GM08714 (cell line): Measurements from ENCODE around the gene TP53RK.

Experiments
- H3K4me3 ChIP-seq: fragments of 200-500 bp; sonication (Bioruptor generic); 2 replicates; pipeline ENCODE4 v1.5.1; 2014; ENCODE audit warnings: mild to moderate bottlenecking, low read length, inconsistent platforms
- ZNF274 ChIP-seq: IDR thresholded peaks from 2 replicates; pipeline ENCODE4 v1.6.1; 2012; ENCODE audit warnings: mild to moderate bottlenecking, low read depth, low read length

The TP53RK gene

DNA sequence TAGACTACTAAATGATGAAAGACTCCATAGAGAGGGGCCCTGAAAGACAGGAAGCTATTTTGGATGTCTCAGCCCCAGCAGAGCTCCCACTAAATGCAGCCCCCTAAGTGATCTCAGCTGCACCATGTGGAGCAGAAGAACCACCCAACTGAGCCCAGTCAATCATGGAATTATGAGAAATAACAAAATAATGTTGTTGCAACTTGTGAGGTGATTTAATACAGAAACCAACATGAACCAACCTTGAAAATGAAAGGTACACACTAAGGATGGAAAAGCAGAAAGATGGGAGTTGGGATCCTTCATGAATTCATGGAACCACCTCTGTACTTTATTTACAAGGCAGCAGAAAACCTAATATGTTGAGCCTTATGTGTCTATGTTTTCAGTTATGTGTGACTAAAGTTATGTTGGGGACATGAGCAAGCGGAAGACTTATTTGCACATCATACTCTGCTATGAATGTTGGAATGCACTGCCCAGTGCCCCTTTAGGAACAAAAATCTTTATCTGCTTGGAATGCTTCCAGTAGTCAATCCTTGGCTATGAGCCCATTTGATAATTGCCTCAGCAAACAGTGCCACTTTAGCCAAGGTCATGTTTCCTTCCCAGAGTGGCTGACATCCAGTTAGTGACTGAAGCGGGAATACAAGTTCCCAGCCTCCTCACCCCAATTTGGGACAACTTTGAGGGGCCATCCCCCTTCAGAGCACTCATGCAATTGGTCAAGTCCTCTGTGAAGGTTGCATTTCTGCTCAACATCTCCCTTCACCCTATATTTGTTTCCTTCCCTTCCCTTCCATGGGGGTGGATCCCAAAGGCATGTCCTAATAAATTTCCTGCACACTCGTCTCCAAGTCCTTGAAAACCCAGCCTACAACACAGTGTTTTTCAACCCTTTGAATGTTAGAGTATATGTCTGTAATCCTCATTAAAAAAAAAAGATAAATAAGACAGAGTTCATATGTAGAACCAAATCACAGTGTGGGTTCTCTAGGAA lies 18.4 kb downstream of the TP53RK start:
- TF ChIP-seq ZNF274: no peak
- no peak overlapping the region for H3K4me3 ChIP-seq

DNA sequence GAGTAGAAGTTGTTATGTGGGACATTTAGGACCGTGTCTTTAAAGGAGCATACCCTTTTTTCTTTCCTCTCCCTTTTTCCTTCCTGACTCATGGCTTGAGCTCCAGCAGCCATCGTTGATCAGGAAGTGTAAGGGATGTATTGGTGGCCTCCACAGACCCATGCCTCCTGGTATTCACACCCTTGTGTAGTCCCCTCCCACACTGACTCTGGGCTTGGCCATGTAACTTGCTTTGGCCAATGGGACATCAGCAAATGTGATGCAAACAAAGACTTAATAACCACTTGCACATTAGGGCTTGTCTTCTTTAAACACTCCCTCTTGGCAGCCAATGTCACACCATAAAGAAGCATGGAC lies 19.0 kb downstream of the TP53RK start:
- no peak overlapping the region for H3K4me3 ChIP-seq
- no peak for TF ChIP-seq ZNF274

DNA sequence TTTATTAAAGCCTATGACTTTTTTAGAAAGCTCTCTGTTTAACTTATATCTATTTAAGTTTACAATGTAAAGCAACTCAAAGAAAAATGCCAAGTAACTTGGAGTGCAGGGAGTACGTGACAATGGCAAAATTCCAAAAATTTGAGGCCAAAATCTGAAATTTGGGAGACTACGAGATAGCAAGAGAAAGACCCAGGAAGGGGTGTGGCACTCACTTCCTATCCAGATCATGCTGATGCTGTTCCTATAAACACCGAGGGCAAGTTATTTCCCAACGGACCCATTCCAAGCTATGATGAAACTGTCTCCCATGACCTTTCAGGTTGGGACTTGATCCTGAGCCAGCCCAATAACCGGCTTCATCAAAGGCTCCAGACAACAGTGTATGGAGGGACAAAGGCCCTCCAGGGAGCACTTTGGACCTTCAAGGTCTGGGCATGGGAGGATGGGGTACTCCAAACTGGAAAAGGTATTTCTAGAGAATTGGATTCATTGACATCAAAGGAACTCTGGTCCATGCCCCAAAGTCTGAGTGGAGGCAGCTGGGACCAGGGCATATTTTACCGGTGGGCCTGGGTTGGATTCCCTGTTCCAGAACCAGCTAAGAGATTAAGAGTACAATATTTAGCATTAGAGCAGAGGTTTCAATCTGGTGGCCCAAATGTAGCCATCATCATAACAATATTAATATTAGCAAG lies 22.3 kb downstream of the TP53RK start:
- no peak overlapping the region for H3K4me3 ChIP-seq
- no peak for TF ChIP-seq ZNF274

DNA sequence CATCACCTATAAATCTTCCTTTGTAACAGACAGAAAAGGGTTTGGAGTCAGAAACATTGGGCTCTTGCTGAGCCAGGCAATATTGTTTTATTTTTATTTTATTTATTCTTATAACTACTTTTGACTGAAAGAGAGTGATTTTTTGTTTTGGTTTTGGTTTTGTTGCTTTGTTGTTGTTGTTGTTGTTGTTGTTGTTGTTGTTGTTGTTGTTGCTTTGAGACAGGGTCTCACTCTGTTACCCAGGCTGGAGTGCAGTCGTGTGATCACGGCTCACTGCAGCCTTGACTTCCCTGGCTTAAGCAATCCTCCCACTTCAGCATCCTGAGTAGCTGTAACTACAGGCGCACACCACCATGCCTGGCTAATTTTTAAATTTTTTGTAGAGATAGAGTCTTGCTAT lies 22.9 kb downstream of the TP53RK start:
- TF ChIP-seq ZNF274: no peak

DNA sequence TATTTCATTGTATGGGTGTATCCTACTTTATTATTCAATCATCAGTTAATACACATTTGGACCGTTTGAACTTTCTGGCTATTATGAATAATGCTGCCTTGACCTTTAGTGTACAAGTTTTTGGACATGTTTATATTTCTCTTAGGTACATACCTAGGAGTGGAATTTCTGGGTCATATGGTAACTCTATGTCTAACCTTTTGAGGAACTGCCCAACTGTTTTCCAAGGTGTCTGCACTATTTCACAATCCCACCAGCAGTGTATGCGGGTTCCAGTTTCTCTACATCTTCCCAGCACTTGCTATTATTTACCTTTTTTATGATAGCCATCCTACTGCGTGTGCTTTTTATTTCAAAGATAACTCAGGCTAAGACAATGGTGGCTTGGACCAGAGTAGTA lies 23.6 kb downstream of the TP53RK start:
- no peak for TF ChIP-seq ZNF274

More for the DNA sequence above, 22.9 kb downstream of the TP53RK start:
- no peak overlapping the region for H3K4me3 ChIP-seq

DNA sequence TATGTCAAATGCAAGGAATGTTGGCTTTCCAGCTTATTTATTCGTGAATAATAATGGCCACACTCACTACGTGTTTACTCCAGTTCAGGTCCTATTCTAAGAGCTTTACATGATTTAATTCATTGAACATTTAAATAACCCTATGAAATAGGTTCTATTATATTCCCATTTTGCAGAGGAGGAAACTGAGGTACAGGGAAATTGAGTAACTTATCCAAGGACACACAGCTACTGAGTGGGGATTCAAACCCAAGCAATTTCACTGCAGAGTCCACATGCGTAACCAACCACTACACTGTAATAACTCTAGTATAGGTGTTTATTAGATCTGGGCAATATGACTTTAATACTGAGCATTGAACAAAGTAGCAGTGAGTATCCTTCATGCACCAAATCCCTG lies 25.7 kb downstream of the TP53RK start:
- TF ChIP-seq ZNF274: no peak
- no peak overlapping the region for H3K4me3 ChIP-seq

More for the DNA sequence above, 23.6 kb downstream of the TP53RK start:
- no peak overlapping the region for H3K4me3 ChIP-seq

DNA sequence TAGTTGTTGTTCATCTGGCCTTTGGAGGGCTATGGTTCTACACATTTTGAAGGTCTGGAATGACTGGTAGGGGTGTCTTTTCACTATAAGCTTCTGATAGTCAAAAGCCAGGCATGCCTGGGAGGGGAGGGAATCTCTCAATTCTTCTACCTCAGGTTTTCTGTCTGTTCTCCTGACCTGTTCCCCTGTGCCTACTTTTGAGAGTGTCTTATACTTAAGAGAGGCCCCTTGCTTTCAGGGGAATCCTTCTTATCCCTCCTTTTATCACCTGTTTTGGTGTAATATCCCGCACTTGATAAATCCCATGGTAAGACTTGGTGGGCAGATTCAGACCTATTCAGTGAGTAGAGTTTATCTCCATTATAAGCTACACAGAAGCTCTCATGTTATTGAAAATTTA lies 27.6 kb downstream of the TP53RK start:
- no peak for TF ChIP-seq ZNF274
- H3K4me3 ChIP-seq: no peak overlapping the region

DNA sequence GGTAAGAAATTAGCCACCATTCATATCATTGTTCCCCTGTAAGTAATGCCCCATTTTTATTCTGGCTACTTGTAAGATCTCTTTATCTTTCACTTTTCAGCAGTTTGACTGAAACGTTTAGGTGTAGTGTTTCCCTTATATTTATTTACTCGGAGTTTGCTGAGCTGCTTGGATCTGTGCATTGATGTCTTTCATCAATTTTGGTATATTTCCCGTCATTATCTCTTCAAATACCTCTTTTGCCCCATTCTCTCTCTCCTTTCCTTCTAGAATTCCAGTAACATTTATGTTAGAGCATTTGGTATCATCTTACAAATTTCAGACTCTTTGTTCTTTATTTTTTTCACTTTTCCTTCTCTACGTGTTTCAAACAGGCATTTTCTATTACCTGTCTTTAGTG lies 28.8 kb downstream of the TP53RK start:
- TF ChIP-seq ZNF274: no peak
- H3K4me3 ChIP-seq: no peak overlapping the region

DNA sequence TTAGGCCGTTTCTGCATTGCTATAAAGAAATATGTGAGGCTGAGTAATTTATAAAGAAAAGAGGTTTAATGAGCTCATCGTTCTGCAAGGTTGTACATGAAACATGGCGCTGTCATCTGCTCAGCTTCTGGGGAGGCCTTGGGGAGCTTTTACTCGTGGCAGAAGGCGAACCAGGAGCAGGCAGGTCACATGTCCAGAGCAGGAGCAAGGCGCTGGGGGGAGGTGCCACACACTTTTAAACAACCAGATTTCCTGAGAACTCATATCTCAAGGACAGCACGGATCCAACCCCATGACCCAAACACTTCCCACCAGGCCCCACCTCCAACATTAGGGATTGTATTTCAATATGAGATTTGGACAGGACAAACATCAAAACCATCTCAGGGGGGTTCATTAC lies 31.6 kb downstream of the TP53RK start:
- no peak overlapping the region for H3K4me3 ChIP-seq
- no peak for TF ChIP-seq ZNF274

DNA sequence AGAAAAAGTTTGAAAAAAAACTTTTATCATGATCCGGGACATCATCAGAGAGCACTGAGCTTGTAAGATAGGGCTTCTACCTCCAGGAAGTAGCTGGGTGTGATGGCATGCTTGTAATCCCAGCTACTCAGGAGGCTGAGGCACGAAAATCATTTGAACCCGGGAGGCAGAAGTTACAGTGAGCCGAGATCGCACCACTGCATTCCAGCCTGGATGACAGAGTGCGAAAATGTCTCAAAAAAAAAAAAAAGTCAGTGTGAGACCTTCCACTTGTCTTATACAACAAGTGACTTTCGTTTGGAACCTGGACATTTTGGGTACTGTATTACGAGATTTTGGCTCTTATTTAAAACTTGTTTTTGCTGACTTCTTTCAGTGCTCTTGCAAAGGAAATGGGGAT lies 32.1 kb downstream of the TP53RK start:
- TF ChIP-seq ZNF274: no peak

DNA sequence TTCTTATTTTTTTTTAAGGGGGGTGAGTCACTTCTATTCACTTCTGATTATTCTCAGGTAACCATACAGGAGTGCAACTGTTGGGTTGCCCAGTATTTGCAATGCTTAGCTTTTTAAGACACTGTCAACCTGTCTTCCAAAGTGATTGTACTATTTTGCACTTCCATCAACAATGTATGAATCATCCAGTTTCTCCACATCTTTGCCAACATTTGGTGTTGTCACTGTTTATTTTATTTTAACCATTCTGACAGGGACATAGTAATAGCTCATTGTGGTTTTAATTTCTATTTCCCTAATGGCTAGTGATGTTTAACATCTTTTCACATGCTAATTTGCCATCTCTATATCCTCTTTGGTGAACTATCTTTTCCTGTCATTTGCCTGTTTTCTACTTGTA lies 36.5 kb downstream of the TP53RK start:
- no peak overlapping the region for H3K4me3 ChIP-seq
- no peak for TF ChIP-seq ZNF274

More for the DNA sequence above, 32.1 kb downstream of the TP53RK start:
- H3K4me3 ChIP-seq: no peak overlapping the region

DNA sequence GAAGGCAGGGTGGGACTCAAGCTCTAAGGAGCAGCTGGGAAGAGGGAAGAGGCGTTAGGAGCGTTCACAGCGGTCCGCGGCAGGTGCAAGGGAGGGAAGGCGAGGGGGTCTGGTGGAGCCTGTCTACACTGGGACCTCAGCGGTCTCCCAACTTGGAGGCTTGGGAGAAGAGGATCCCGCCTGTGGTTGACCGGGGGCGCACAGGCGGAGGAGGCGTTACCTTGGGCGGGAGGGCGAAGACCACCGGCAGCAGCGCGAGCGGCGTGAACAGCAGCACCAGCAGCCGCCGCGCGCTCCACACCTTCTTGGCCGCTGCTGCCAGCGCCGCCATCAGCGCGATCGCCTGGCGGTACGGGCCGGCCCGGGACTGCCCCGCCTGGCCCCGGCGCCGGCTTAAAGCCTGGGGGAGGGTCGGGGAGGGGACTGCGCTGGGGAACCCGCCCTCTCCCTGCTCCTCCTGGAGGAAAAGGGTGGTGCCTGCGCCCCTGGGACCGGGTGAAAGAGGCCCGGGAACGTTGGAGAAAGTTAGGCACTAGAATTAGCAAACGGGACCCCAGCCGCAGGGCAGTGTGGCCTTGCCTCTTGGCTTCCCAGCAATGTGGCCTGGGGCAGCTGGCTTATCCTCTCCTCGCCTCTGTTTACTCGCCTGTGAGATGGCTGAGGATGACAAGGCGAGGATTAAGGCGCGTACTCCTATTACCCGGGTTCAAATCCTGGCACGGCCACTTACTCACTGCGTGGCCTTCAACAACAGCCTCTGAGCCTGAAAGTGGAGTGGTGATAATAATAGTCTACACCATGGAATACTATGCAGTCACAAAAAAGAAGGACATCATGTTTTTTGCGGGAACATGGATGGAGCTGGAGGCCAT lies 37.9 kb downstream of the TP53RK start, which contains the start of gene SLC13A3:
Gene SLC13A3 (minus strand): TSS at position 369 of the 872 bp plus-strand sequence. CDS start 38 bp downstream, at position 331.
- H3K4me3 ChIP-seq: no peak within 1 kb of the TSS
- TF ChIP-seq ZNF274: no peak

DNA sequence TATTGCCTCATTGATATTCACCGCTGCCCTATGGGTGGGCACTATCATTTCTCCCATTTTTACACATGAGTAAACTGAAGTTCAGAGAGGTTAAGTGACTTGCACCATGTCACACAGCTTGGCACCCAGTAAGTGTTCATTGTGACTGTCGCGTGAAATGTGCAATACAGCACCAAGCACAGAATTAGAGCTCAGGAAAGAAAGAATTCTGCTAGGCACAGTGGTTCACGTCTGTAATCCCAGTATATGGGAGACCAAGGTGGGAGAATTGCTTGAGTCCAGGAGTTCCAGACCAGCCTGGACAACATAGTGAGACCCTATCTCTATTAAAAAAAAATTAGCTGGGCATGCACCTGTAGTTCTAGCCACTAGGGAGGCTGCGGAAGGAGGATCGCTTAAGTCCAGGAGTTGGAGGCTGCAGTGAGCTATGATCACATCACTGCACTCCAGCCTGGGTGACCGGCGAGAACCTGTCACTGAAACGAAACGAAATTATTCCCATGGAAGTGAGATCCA lies 38.6 kb downstream of the TP53RK start:
- no peak for TF ChIP-seq ZNF274
- no peak overlapping the region for H3K4me3 ChIP-seq

DNA sequence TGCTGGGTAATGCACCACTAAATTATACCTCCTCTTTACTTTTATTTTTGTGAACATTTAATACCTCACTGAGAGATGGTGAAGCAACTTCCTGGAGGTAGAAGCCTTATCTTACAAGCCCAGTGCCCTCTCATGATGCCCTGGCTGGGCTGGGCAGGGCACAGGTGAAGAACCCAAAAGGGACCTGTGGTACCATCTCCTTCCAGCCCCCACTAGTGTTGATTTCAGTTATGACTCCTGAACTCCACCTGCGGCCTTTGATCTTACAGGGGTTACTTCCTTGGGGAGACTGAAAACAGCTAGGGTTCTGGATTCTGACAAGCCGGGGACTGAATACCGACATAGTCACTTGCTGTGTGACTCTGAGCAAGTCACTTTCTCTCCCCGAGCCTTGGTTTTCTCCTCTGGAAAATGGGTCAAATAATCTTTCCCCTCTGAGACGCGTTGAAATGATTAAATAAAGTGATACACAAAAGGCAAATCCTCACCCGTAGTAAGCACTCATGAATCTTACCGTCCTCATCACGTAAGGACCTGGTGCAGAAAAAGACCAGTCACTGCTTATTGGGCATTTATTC lies 39.2 kb downstream of the TP53RK start:
- no peak overlapping the region for H3K4me3 ChIP-seq
- no peak for TF ChIP-seq ZNF274

DNA sequence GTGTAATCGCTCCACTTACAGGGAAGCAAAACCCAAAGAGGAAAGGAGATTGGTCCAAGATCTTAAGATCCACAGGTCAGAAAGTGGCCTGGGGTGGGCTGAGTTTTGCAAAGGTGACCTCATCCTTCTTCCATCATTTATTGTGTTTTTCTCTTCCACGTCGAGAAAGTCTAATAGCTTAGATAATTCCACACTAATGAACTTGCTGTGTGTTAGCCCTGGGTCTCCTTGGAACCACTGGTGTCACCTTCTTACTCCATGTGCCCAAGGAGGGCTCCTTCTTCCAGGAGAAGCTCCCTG lies 39.6 kb downstream of the TP53RK start:
- no peak overlapping the region for H3K4me3 ChIP-seq
- TF ChIP-seq ZNF274: no peak
